DMS114 treated with DMSO at 0.1 percent for 48 hours (cell line): ENCODE data around the gene ELOVL5.
"Not testable (repeated sequence)": the region's sequence is repeated elsewhere in the genome, so short reads cannot be mapped to it uniquely, and the experiment has no call there.

Source experiments
- DNase-seq: peaks from one replicate; lab custom pipeline; 2025; ENCODE audit not compliant: unreplicated experiment; lab: John Stamatoyannopoulos, UW

The ELOVL5 gene

GRCh38 chr6:53359843-53360092 lies 11.0 kb upstream of the ELOVL5 start:
- DNase-seq: no peak

- peak; percentile 89 for DNase-seq
Observed at GRCh38 chr6:53359095-53359842, 10.5 kb upstream of the ELOVL5 start.

- DNase-seq: no peak
Observed at GRCh38 chr6:53358440-53359094, 9.8 kb upstream of the ELOVL5 start.

- no peak for DNase-seq
Observed at GRCh38 chr6:53357576-53358360, 9.0 kb upstream of the ELOVL5 start.

- no peak for DNase-seq
Observed at GRCh38 chr6:53353624-53354023, 4.9 kb upstream of the ELOVL5 start.

- no peak for DNase-seq
Observed at GRCh38 chr6:53352360-53352759, 3.6 kb upstream of the ELOVL5 start.

GRCh38 chr6:53349209-53349693 lies 501 bp upstream of the ELOVL5 start:
- DNase-seq: peak; percentile 56

- peak; percentile 20 for DNase-seq
Observed at GRCh38 chr6:53347921-53348370, 804 bp downstream of the ELOVL5 start.

- DNase-seq: no peak
Observed at GRCh38 chr6:53347250-53347920, 1.4 kb downstream of the ELOVL5 start.

GRCh38 chr6:53346049-53346448 lies 2.7 kb downstream of the ELOVL5 start:
- not testable (repeated sequence) for DNase-seq

GRCh38 chr6:53344969-53345368 lies 3.8 kb downstream of the ELOVL5 start:
- DNase-seq: no peak

- DNase-seq: no peak
Observed at GRCh38 chr6:53343092-53343491, 5.7 kb downstream of the ELOVL5 start.

GRCh38 chr6:53342217-53342616 lies 6.5 kb downstream of the ELOVL5 start:
- DNase-seq: no peak

GRCh38 chr6:53340536-53340935 lies 8.2 kb downstream of the ELOVL5 start:
- DNase-seq: no peak

GRCh38 chr6:53339424-53339823 lies 9.3 kb downstream of the ELOVL5 start:
- DNase-seq: no peak

- no peak for DNase-seq
Observed at GRCh38 chr6:53338304-53338703, 10.4 kb downstream of the ELOVL5 start.

- no peak for DNase-seq
Observed at GRCh38 chr6:53336070-53336469, 12.7 kb downstream of the ELOVL5 start.

- no peak for DNase-seq
Observed at GRCh38 chr6:53335224-53335994, 13.3 kb downstream of the ELOVL5 start.

GRCh38 chr6:53333439-53334408 lies 15.0 kb downstream of the ELOVL5 start:
- no peak for DNase-seq
